ENCODE results near the gene SPAG6. TPM values are rescaled to one million over a fixed set of nuclear protein-coding genes. Genes with fewer than 3 reads are reported as not detected.

SPAG6 gene
- total RNA-seq, 1 experiment from 2014 or later, result 0.79 TPM

- Mint-ChIP-seq H3K27me3 (ENCODE audit: insufficient read depth, unreplicated experiment) (no peaks in the 10 kb centered on the region), H3K27ac (ENCODE audit: unreplicated experiment) (no peak overlapping the region), H3K9me3 (ENCODE audit: unreplicated experiment) (no peaks in the 10 kb centered on the region), H3K4me1 (ENCODE audit: low read depth, unreplicated experiment) (no peaks in the 10 kb centered on the region), H3K36me3 (ENCODE audit: insufficient read depth, unreplicated experiment) (no peaks in the 10 kb centered on the region), H3K4me3 (ENCODE audit: unreplicated experiment) (no peak overlapping the region)
- no peak for DNase-seq
- H3K4me3 ChIP-seq (ENCODE audit: low read depth, low read length), result no peak overlapping the region
- CTCF ChIA-PET, result no interaction called here
- H3K4me1 ChIP-seq, result no peaks in the 10 kb centered on the region
- no peaks in the 10 kb centered on the region for H3K27me3 ChIP-seq (replicated peaks; ENCODE audit: control insufficient read depth, insufficient read depth, low read length)
- no peak for TF ChIP-seq CTCF (IDR thresholded peaks at IDR 0.05; ENCODE audit: insufficient read depth in 1 of 2, low read depth in 1 of 2, low read length in 1 of 2, severe bottlenecking in 1 of 2, unreplicated experiment in 1 of 2)
- H3K36me3 ChIP-seq (ENCODE audit: control insufficient read depth, insufficient read depth, low read length), result no peaks in the 10 kb centered on the region
- BruUV-seq (replicated peaks), result no TSS peak
- no peaks in the 10 kb centered on the region for H3K9me3 ChIP-seq
- intact Hi-C loops (cut with micrococcal nuclease; ENCODE audit: unreplicated experiment), result no loop called here
- POLR2A ChIA-PET, result no interaction called here
These were observed 119.8 kb downstream of the SPAG6 start for GRCh38 chr10:22464966-22465629.

- Mint-ChIP-seq H3K4me1 (ENCODE audit: low read depth, unreplicated experiment) (no peaks in the 10 kb centered on the region), H3K27me3 (ENCODE audit: insufficient read depth, unreplicated experiment) (peaks cover 4% of the 10 kb centered on the region), H3K36me3 (ENCODE audit: insufficient read depth, unreplicated experiment) (no peaks in the 10 kb centered on the region), H3K9me3 (ENCODE audit: unreplicated experiment) (no peaks in the 10 kb centered on the region), H3K27ac (ENCODE audit: unreplicated experiment) (no peak overlapping the region), H3K4me3 (ENCODE audit: unreplicated experiment) (no peak overlapping the region)
- H3K9me3 ChIP-seq, result no peaks in the 10 kb centered on the region
- no peaks in the 10 kb centered on the region for H3K4me1 ChIP-seq
- BruUV-seq (replicated peaks), result no TSS peak
- H3K27me3 ChIP-seq (replicated peaks; ENCODE audit: control insufficient read depth, insufficient read depth, low read length), result no peaks in the 10 kb centered on the region
- no peak overlapping the region for H3K4me3 ChIP-seq (ENCODE audit: low read depth, low read length)
- no peaks in the 10 kb centered on the region for H3K36me3 ChIP-seq (ENCODE audit: control insufficient read depth, insufficient read depth, low read length)
- POLR2A ChIA-PET, result no interaction called here
- intact Hi-C loops (cut with micrococcal nuclease; ENCODE audit: unreplicated experiment), result no loop called here
- no peak for DNase-seq
- no peak for TF ChIP-seq CTCF (IDR thresholded peaks at IDR 0.05; ENCODE audit: insufficient read depth in 1 of 2, low read depth in 1 of 2, low read length in 1 of 2, severe bottlenecking in 1 of 2, unreplicated experiment in 1 of 2)
- CTCF ChIA-PET, result no interaction called here
These were observed 121.6 kb downstream of the SPAG6 start for GRCh38 chr10:22466763-22467334.

Other genes with a start within 250 kb of the SPAG6 start
- not detected in 2 replicates for gene EBLN1, start 127.5 kb upstream of the SPAG6 start, total RNA-seq (2022)
- gene COMMD3, start 29.1 kb upstream of the SPAG6 start, total RNA-seq (2022), result 50.7 and 55.4 TPM in 2 replicates
- gene BMI1, start 24.4 kb upstream of the SPAG6 start, total RNA-seq (2022), result 118 and 121 TPM in 2 replicates

Data from Caco-2 (cell line).